ENCODE data around the gene BBIP1.
A peak's percentile ranks its signal among the peaks of the same experiment; 100 is the strongest.

GRCh38 chr10:110919349-110919931 lies 460 bp upstream of the BBIP1 start, which contains the start of gene SHOC2:
- peak; percentile 82 for TF ChIP-seq POLR2AphosphoS5 (IDR thresholded peaks at IDR 0.05)
- TF ChIP-seq, protein P1, sequence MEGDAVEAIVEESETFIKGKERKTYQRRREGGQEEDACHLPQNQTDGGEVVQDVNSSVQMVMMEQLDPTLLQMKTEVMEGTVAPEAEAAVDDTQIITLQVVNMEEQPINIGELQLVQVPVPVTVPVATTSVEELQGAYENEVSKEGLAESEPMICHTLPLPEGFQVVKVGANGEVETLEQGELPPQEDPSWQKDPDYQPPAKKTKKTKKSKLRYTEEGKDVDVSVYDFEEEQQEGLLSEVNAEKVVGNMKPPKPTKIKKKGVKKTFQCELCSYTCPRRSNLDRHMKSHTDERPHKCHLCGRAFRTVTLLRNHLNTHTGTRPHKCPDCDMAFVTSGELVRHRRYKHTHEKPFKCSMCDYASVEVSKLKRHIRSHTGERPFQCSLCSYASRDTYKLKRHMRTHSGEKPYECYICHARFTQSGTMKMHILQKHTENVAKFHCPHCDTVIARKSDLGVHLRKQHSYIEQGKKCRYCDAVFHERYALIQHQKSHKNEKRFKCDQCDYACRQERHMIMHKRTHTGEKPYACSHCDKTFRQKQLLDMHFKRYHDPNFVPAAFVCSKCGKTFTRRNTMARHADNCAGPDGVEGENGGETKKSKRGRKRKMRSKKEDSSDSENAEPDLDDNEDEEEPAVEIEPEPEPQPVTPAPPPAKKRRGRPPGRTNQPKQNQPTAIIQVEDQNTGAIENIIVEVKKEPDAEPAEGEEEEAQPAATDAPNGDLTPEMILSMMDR (IDR thresholded peaks at IDR 0.05), result peak in 3 of 4 experiments; percentile 34 to 54 (median 44)
